HEK293 (cell line): ENCODE measurements around the gene MAPKAPK3.

ENCODE experiments used
- CTCF ChIA-PET: fragments of 350-600 bp; formaldehyde crosslinking; extraction: SDS; loops from one replicate; lab custom pipeline; 2021; ENCODE audit warnings: antibody characterized with exemption; lab: Yijun Ruan, JAX
- POLR2A ChIA-PET: fragments of 300-600 bp; formaldehyde crosslinking; extraction: SDS; loops from one replicate; lab custom pipeline; 2020; ENCODE audit warnings: antibody characterized with exemption, inconsistent platforms; lab: Yijun Ruan, JAX
- H3K27ac ChIP-seq: fragments of 200-500 bp; sonication (Bioruptor generic); 2 replicates; pipeline ENCODE4 v1.5.1; 2014; ENCODE audit warnings: low read depth, low read length, control low read depth, inconsistent platforms; ENCODE audit errors: extremely low read depth
- H3K36me3 ChIP-seq, 2 experiments: fragments of 200-500 bp in 1 of 2; sonication (Bioruptor generic) in 1 of 2; 1 replicate in 1 of 2; 2 replicates in 1 of 2; pipeline ENCODE4 v1.5.1; 2014 to 2017; ENCODE audit warnings: inconsistent platforms in 2 of 2, low read length in 2 of 2; ENCODE audit not compliant: control insufficient read depth in 2 of 2, insufficient read depth in 1 of 2
- H3K4me1 ChIP-seq: fragments of 200-500 bp; sonication (Bioruptor generic); 2 replicates; pipeline ENCODE4 v1.5.1; 2014; ENCODE audit warnings: mild to moderate bottlenecking, low read length, inconsistent platforms; ENCODE audit not compliant: control insufficient read depth, insufficient read depth
- H3K4me3 ChIP-seq: 2 replicates; pipeline ENCODE4 v1.5.1; 2011; ENCODE audit warnings: low read depth, mild to moderate bottlenecking, control low read depth, low read length, moderate library complexity
- H3K9me3 ChIP-seq: fragments of 200-500 bp; sonication (Bioruptor generic); 2 replicates; pipeline ENCODE4 v1.5.1; 2014; ENCODE audit warnings: low read depth, low read length, inconsistent platforms; ENCODE audit not compliant: control insufficient read depth, insufficient read depth
- CTCF ChIP-seq: fragments of 450-650 bp; formaldehyde crosslinking; IDR thresholded peaks from 2 replicates; pipeline ENCODE4 v1.5.1; 2016; ENCODE audit warnings: missing biosample characterization, missing genetic modification characterization
- IKZF3 ChIP-seq: fragments of 450-650 bp; IDR thresholded peaks from 2 replicates; pipeline ENCODE4 v1.5.0; 2018; ENCODE audit warnings: missing biosample characterization, mild to moderate bottlenecking, missing genetic modification characterization, moderate library complexity
- KLF10 ChIP-seq: fragments of 450-650 bp; IDR thresholded peaks from 2 replicates; pipeline ENCODE4 v1.5.1; 2018; ENCODE audit warnings: missing biosample characterization, mild to moderate bottlenecking, missing genetic modification characterization
- OVOL3 ChIP-seq: fragments of 450-650 bp; formaldehyde crosslinking; IDR thresholded peaks from 2 replicates; pipeline ENCODE4 v1.5.1; 2016; ENCODE audit warnings: missing biosample characterization, missing genetic modification characterization
- RBAK ChIP-seq: fragments of 450-650 bp; formaldehyde crosslinking; IDR thresholded peaks from 2 replicates; pipeline ENCODE4 v1.5.1; 2016; ENCODE audit warnings: missing biosample characterization, missing genetic modification characterization
- REST ChIP-seq: fragments of 450-650 bp; formaldehyde crosslinking; IDR thresholded peaks from 2 replicates; pipeline ENCODE4 v1.5.1; 2016; ENCODE audit warnings: missing biosample characterization, missing genetic modification characterization
- ZBTB1 ChIP-seq: fragments of 450-650 bp; formaldehyde crosslinking; IDR thresholded peaks from 2 replicates; pipeline ENCODE4 v1.5.1; 2016; ENCODE audit warnings: missing biosample characterization, missing genetic modification characterization
- ZBTB20 ChIP-seq: fragments of 450-650 bp; formaldehyde crosslinking; IDR thresholded peaks from 2 replicates; pipeline ENCODE4 v1.5.1; 2016; ENCODE audit warnings: missing biosample characterization, missing genetic modification characterization
- ZBTB26 ChIP-seq: fragments of 450-650 bp; formaldehyde crosslinking; optimal IDR thresholded peaks from 2 replicates; pipeline ENCODE3; 2016; ENCODE audit warnings: missing biosample characterization, mild to moderate bottlenecking, missing genetic modification characterization
- ZNF16 ChIP-seq: fragments of 450-650 bp; formaldehyde crosslinking; IDR thresholded peaks from 2 replicates; pipeline ENCODE4 v1.5.1; 2016; ENCODE audit warnings: low read depth, missing biosample characterization, missing genetic modification characterization
- ZNF169 ChIP-seq: fragments of 450-650 bp; formaldehyde crosslinking; IDR thresholded peaks from 2 replicates; pipeline ENCODE4 v1.5.1; 2016; ENCODE audit warnings: missing biosample characterization, missing genetic modification characterization
- ZNF292 ChIP-seq: fragments of 450-650 bp; formaldehyde crosslinking; IDR thresholded peaks from 2 replicates; pipeline ENCODE4 v1.5.1; 2016; ENCODE audit warnings: low read depth, missing biosample characterization, missing genetic modification characterization, borderline replicate concordance
- ZNF366 ChIP-seq: fragments of 450-650 bp; formaldehyde crosslinking; conservative IDR thresholded peaks from 2 replicates; pipeline ENCODE4 v1.5.1; 2016; ENCODE audit warnings: missing biosample characterization, missing genetic modification characterization
- ZNF398 ChIP-seq: fragments of 450-650 bp; formaldehyde crosslinking; IDR thresholded peaks from 2 replicates; pipeline ENCODE4 v1.5.1; 2017; ENCODE audit warnings: missing biosample characterization, missing genetic modification characterization
- ZNF488 ChIP-seq: fragments of 450-650 bp; formaldehyde crosslinking; IDR thresholded peaks from 2 replicates; pipeline ENCODE4 v1.5.1; 2016; ENCODE audit warnings: missing biosample characterization, missing genetic modification characterization
- ZNF571 ChIP-seq: fragments of 450-650 bp; formaldehyde crosslinking; IDR thresholded peaks from 2 replicates; pipeline ENCODE4 v1.5.0; 2017; ENCODE audit warnings: missing biosample characterization, missing genetic modification characterization
- ZNF658 ChIP-seq: fragments of 450-650 bp; formaldehyde crosslinking; IDR thresholded peaks from 2 replicates; pipeline ENCODE4; 2016; ENCODE audit warnings: missing biosample characterization, missing genetic modification characterization
- ZNF768 ChIP-seq: fragments of 450-650 bp; formaldehyde crosslinking; IDR thresholded peaks from 2 replicates; pipeline ENCODE4 v1.5.1; 2018; ENCODE audit warnings: missing biosample characterization, mild to moderate bottlenecking, missing genetic modification characterization
- ZNF785 ChIP-seq: fragments of 450-650 bp; formaldehyde crosslinking; IDR thresholded peaks from 2 replicates; pipeline ENCODE4 v1.5.1; 2016; ENCODE audit warnings: missing biosample characterization, missing genetic modification characterization
- TF ChIP-seq, protein P1 (sequence below): fragments of 450-650 bp; formaldehyde crosslinking; IDR thresholded peaks from 2 replicates; pipeline ENCODE4 v1.5.1; 2017; ENCODE audit warnings: missing biosample characterization, missing genetic modification characterization

Gene MAPKAPK3

GRCh38 chr3:50617096-50617791 lies at the start of gene MAPKAPK3 (continued):
- TF ChIP-seq CTCF (peak; percentile 46; the same call in 1 of the 2 replicates), ZNF785 (tag by site-specific recombination) (no peak), ZNF768 (tag by site-specific recombination) (no peak), ZNF398 (peak; percentile 85), ZBTB20 (tag by site-specific recombination) (peak; percentile 23)
- TF ChIP-seq, all 188 proteins: peak for 13

DNA sequence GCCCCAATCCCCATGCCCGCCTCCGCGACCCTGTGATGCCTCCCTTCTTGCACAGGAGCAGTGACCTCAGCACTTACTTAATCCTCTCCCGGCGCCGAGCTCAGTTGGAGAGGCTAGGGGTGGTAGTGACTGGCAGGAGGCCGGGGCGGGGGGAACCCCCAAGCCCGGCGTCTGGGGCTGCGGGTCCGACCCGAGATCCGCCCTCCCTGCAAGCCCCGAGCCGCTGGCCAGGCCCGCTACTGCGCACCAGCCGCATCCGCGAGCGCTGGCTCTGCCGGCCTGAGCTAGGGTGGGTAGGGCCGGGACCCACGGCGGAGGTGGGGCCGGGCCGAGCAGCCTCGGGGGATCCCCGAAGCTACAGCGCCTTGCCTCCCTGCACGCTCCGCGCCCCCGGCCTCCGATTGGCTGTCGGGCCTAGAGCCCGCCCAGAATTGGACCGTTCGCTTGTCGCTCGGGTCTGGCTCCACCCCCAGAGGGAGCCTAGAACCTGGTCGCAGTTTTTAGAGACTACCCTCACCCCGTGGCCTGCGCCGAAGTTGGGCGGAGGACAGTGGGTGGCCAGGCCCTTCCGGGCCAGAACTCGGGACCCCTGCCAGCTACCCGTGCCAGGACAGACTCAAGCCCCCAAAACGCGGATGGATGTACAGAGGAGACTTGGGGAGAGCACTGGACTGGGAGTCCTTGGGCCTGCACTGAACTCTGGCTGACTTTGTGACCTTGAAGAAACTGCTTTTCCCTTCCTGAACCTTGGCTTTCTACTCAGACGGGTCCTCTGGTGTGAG lies 49.4 kb upstream of the MAPKAPK3 start, which contains the start of gene C3orf18:
C3orf18 (minus strand) TSS at position 362 of the 782 bp plus-strand sequence. CDS start 2,048 bp downstream, outside the sequence.
- Histone ChIP-seq H3K27ac (no peak within 1 kb of the TSS), H3K4me3 (no peak within 1 kb of the TSS), H3K4me1 (no peaks in the 10 kb centered on the region; the same call in 1 of the 2 replicates), H3K36me3 (peaks cover 0 to 5% of the 10 kb centered on the region in 2 experiments; a peak in 1 of 3 replicates), H3K9me3 (no peaks in the 10 kb centered on the region)
- ChIA-PET CTCF (interaction anchor here (2.3 to 6.0 kb wide), 2 partner anchors 25 to 46 kb away, joined by 7 to 139 read pairs; partner anchors contain the start of genes CISH and MAPKAPK3), POLR2A (interaction anchor here (0.5 to 1.1 kb wide), 2 partner anchors 44 to 206 kb away, joined by 3 to 4 read pairs; partner anchors contain the start of gene CISH)
- TF ChIP-seq RBAK (tag by site-specific recombination) (no peak), ZBTB1 (no peak), ZNF488 (no peak), IKZF3 (tag by site-specific recombination) (no peak), ZNF16 (tag by site-specific recombination) (no peak), ZNF658 (tag by site-specific recombination) (no peak), ZNF169 (no peak), OVOL3 (tag by site-specific recombination) (no peak), KLF10 (no peak), ZNF292 (tag by site-specific recombination) (no peak), ZNF571 (tag by site-specific recombination) (no peak), REST (tag by site-specific recombination) (no peak), ZNF366 (no peak), ZNF398 (no peak), ZBTB26 (tag by site-specific recombination) (no peak)
- TF ChIP-seq, protein P1, sequence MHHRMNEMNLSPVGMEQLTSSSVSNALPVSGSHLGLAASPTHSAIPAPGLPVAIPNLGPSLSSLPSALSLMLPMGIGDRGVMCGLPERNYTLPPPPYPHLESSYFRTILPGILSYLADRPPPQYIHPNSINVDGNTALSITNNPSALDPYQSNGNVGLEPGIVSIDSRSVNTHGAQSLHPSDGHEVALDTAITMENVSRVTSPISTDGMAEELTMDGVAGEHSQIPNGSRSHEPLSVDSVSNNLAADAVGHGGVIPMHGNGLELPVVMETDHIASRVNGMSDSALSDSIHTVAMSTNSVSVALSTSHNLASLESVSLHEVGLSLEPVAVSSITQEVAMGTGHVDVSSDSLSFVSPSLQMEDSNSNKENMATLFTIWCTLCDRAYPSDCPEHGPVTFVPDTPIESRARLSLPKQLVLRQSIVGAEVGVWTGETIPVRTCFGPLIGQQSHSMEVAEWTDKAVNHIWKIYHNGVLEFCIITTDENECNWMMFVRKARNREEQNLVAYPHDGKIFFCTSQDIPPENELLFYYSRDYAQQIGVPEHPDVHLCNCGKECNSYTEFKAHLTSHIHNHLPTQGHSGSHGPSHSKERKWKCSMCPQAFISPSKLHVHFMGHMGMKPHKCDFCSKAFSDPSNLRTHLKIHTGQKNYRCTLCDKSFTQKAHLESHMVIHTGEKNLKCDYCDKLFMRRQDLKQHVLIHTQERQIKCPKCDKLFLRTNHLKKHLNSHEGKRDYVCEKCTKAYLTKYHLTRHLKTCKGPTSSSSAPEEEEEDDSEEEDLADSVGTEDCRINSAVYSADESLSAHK = no peak
